Mucosa of gallbladder (tissue), 1 donor: ENCODE measurements around the gene NUMBL. TPM values are rescaled to one million over a fixed set of nuclear protein-coding genes. Genes with fewer than 3 reads are reported as not detected.
"Not testable (repeated sequence)": the region's sequence is repeated elsewhere in the genome, so short reads cannot be mapped to it uniquely, and the experiment has no call there.

Experiments
- DNase-seq: peaks from one replicate; pipeline ENCODE4 v3.0.0-alpha.2; 2020; ENCODE audit warnings: low spot score
- total RNA-seq: library from RNA; stranded (reverse); gene quantifications from one replicate; pipeline ENCODE4 v1.2.1, GENCODE V29; 2021
- donor health status: DM: no; HTN: no; CAD: no.

NUMBL gene
- 52.9 TPM for total RNA-seq

DNA sequence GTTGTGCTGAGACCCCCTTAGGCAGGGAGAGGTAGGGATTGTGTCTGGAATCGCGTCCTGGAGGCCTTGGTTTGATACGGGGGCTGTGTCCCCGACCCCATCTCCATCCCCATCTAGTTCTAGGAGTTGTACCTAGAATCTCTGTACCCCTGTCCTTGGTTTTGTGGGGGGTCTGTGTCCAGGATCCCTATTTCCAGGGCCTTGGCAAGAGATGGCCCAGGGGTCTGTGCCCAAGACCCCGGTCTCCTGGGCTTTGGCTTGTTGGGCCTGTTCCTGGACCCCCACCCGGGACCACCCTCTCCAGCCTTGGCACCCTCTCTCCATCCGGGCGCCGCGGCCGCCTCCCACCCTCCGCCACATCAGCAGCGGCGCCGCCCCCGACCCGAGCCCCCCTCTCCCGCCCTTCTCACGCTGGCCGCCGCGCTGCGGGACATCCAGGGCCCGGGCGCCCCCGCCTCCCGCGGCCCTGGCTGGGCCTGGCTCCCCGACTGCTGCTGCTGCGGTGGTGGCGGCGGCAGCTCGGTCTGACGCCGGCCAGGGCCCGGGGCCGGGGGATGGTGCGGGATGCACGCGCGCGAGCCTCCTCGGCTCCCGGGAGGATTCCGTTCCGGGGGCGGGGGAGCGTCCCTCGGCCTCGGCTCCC is at the start of gene NUMBL:
TSS of gene NUMBL (minus strand) at position 602 of the 643 bp plus-strand sequence. CDS start at position 434, 168 bp downstream.
- no peak for DNase-seq

DNA sequence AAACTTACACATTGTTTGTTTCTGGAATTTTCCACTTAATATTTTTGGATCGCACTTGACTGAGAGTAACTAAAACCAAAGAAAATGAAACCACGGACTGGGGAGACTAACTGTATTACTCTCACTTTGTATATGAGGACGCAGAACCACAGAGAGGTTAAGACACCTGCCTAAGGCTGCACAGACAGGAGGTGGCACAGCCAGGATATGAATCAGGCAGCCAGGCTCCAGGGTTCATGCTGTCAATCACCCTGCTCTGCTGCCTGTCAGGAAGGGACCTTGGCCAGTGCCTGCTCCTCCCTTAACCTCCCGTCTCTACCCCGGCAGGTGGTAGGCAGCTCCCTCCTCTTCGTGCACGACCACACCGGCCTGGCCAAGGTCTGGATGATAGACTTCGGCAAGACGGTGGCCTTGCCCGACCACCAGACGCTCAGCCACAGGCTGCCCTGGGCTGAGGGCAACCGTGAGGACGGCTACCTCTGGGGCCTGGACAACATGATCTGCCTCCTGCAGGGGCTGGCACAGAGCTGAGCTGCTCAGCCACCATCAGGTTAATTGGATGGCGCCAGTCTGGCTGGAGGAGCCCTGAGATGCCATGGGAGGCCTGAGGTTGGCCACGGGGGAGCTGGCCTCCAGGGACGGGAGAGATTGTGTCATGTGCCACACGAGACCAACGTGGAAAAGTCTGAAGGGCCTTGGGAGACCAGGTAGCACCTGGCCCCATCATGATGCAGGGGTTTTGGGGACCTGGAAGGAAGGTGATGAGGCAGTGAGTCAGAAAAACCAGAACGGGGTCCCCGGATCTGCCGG is 48.8 kb upstream of the NUMBL start:
- no peak for DNase-seq

DNA sequence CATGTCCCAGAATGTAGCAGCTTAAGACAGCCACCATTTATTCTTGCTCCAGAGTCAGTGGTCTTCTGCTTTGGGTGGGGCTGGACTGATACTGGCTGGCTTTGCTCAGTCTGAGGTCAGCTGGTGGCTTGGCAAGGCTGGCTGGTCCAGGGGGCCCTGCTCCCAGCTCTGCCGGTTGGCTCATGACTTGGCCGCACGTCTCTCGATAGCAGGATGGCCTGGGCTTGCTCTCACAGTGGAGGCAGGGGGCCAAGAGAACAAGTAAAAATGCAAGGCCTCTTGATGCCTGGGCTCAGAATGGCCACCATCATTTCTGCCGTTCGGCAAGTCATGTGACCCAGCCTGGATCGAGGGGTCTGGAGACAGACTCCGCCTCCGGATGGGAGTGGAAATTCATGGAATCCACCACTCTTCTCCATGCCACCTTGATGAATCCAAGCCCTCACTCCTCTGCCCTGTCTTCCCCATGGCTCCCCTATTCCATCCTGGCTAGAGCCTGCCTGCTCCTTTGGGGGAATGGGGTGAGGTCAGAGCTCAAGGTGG is 46.7 kb upstream of the NUMBL start:
- no peak for DNase-seq

GRCh38 chr19:40736661-40737060 is 46.2 kb upstream of the NUMBL start:
- no peak for DNase-seq

DNA sequence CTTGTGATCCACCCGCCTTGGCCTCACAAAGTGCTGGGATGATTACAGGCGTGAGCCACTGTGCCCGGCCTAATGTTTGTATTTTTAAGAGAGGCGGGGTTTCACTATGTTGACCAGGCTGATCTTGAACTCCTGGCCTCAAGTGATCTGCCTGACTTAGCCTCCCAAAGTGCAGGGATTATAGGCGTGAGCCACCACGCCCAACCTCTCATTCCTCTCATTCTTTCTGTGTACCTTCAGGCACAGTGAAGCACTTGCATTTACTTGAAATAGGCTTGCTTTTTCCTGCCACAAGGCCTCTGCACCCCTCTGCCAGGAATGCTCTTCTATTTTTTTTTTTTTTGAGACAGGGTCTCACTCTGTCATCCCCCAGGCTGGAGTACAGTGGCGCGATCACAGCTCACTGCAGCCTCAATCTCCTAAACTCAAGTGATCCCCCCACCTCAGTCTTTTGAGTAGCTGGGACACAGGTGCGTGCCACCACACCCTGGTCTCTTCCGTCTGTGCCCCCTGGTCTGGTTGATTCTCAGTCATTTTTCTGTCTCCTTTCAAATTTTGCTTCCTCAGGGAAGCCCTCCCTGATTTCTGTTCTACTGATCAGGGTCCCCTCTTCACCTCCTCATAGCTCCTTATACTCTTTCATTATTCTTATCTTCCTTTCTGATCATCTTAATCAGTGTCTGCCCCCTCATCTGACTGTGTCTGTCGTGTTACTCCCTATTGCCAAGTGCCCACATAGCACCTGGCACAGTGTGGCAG is 44.7 kb upstream of the NUMBL start:
- no peak for DNase-seq

GRCh38 chr19:40733149-40733548 is 42.7 kb upstream of the NUMBL start:
- DNase-seq, result no peak

DNA sequence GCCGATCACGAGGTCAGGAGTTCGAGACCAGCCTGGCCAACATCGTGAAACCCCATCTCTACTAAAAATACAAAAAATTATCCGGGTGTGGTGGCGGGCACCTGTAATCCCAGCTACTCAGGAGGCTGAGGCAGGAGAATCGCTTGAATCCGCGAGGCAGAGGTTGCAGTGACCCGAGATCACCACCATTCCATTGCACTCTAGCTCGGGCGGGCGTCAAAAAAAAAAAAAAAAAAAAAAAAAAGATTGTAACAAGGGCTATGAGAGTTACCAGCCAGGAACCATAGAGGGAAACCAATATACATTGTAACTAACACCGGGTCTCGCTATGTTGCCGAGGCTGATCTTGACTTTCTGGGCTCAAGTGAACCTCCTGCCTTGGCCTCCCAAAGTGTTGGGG is 41.9 kb upstream of the NUMBL start:
- DNase-seq, result not testable (repeated sequence)

DNA sequence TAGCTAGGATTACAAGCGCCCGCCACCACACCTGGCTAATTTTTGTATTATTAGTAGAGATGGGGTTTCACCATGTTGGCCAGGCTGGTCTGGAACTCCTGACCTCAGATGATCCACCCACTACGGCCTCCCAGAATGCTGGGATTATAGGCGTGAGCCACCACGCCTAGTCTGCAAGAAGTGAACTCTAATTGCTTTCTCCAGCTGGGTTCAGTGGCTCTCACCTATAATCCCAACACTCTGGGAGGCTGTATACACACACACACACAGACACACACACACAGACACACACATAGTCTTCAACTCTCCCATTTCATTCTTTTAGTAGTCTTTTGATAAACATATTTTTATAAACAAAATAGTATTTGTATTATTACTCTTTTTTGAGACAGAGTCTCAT is 39.6 kb upstream of the NUMBL start:
- not testable (repeated sequence) for DNase-seq

- DNase-seq, result no peak
Observed at GRCh38 chr19:40726279-40726678, 35.8 kb upstream of the NUMBL start.

GRCh38 chr19:40724855-40725254 is 34.4 kb upstream of the NUMBL start:
- no peak for DNase-seq

GRCh38 chr19:40724315-40724714 is 33.9 kb upstream of the NUMBL start:
- no peak for DNase-seq

- no peak for DNase-seq
Observed at GRCh38 chr19:40723661-40724254, 33.3 kb upstream of the NUMBL start.

GRCh38 chr19:40721936-40722661 is 31.6 kb upstream of the NUMBL start:
- DNase-seq, result no peak

DNA sequence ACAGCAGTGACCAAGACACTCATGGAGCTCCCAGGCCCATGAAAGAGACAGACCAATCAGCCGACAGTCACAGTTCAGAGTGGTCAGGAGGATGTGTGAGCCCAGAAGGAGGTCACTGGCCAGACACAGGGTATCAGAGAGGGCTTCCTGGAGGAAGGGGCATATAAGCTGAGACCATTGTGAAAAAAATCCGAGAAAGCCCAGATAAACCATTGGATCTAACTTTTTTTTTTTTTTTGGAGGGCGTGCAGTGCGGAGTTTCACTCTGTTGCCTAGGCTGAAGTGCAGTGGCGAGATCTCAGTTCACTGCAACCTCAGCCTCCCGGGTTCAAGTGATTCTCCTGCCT is 30.7 kb upstream of the NUMBL start:
- no peak for DNase-seq

DNA sequence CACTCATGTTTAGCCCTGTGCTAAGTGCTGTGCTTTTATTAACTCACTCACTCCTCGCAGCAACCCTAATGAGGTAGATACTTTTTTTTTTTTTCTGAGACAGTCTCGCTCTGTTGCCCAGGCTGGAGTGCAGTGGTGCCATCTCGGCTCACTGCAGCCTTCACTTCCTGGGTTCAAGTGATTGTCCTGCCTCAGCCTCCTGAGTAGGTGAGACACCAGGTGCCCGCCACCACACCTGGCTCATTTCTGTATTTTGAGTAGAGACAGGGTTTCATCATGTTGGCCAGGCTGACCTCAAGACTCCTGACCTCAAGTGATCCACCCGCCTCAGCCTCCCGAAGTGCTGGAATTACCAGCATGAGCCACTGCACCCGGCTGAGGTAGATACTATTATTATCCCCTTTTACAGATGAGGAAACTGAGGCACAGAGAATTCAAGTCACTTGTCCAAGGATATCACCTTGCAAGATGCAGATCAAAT is 29.0 kb upstream of the NUMBL start:
- no peak for DNase-seq

- DNase-seq, result peak; percentile 87
Observed at GRCh38 chr19:40718774-40719391, 28.4 kb upstream of the NUMBL start.

- DNase-seq, result no peak
Observed at GRCh38 chr19:40717880-40718773, 27.7 kb upstream of the NUMBL start.

DNA sequence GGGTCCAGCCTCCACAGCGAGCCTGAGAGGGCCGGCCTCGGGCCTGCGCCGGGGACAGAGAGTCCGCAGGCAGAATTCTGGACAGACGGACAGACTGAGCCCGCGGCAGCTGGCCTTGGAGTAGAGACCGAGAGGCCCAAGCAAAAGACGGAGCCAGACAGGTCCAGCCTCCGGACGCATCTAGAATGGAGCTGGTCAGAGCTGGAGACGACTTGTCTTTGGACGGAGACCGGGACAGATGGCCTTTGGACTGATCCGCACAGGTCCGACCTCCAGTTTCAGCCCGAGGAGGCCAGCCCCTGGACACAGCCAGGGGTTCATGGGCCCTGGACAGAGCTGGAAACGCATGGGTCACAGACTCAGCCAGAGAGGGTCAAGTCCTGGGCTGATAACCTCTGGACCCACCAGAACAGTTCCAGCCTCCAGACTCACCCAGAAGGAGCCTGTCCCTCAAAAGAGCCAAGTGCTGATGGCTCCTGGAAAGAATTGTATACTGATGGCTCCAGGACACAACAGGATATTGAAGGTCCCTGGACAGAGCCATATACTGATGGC is 27.0 kb upstream of the NUMBL start:
- DNase-seq, result peak; percentile 29
